Activated B cell treated with CpG ODN at 0.5 μM for 24 hours (primary cell): ENCODE data around the gene TMEM235. TPM values are rescaled to one million over a fixed set of nuclear protein-coding genes. Genes with fewer than 3 reads are reported as not detected.

ENCODE experiments used
- ATAC-seq: fragments of 200-7000 bp; cut with Tn5 transposase; one replicate; pipeline ENCODE4 v1.10.0; 2021; ENCODE audit warnings: low read depth, mild to moderate bottlenecking, moderate library complexity
- CTCF ChIA-PET: fragments of 350-600 bp; sonication (Branson Sonifier 250); formaldehyde crosslinking; loops from one replicate; lab custom pipeline; 2021; ENCODE audit warnings: antibody characterized with exemption; lab: Charles Lee
- POLR2A ChIA-PET: fragments of 350-600 bp; sonication (Branson Sonifier 250); formaldehyde crosslinking; loops from one replicate; lab custom pipeline; 2021; ENCODE audit warnings: antibody characterized with exemption; lab: Charles Lee
- DNase-seq: peaks from one replicate; pipeline ENCODE4 v3.0.0; 2022
- H3K27ac Mint-ChIP-seq: one replicate; pipeline ENCODE4 v1.8.0; 2020; ENCODE audit warnings: mixed read lengths
- H3K27me3 Mint-ChIP-seq: one replicate; pipeline ENCODE4 v1.8.0; 2021; ENCODE audit warnings: mixed read lengths
- H3K36me3 Mint-ChIP-seq: one replicate; pipeline ENCODE4 v1.8.0; 2021; ENCODE audit warnings: low read depth, mixed read lengths
- H3K4me1 Mint-ChIP-seq: one replicate; pipeline ENCODE4 v1.8.0; 2021; ENCODE audit warnings: mixed read lengths
- H3K4me3 Mint-ChIP-seq: one replicate; pipeline ENCODE4 v1.8.0; 2020; ENCODE audit warnings: mild to moderate bottlenecking, mixed read lengths
- H3K9me3 Mint-ChIP-seq: one replicate; pipeline ENCODE4 v1.8.0; 2020; ENCODE audit warnings: mixed read lengths
- CTCF ChIP-seq: fragments of 200-600 bp; IDR thresholded peaks from one replicate; pipeline ENCODE4 v1.8.0; 2022; ENCODE audit warnings: antibody characterized with exemption, mild to moderate bottlenecking
- intact Hi-C: fragments of 100-400 bp; cut with micrococcal nuclease; formaldehyde crosslinking; loops from one replicate; pipeline ENCODE4 v1.15.1; 2024
- total RNA-seq: library from RNA; stranded (reverse); gene quantifications from 2 replicates; pipeline ENCODE4 v1.2.3, GENCODE V29; 2022

TMEM235 gene
- total RNA-seq, 1 donor from 2014 or later, result not detected

GRCh38 chr17:78259192-78259554 lies 27.7 kb downstream of the TMEM235 start:
- H3K36me3 Mint-ChIP-seq, result no peaks in the 10 kb centered on the region
- ATAC-seq (no peak), DNase-seq (no peak)
- no peaks in the 10 kb centered on the region for H3K9me3 Mint-ChIP-seq
- peaks cover 21% of the 10 kb centered on the region for H3K4me1 Mint-ChIP-seq
- no peak overlapping the region for H3K27ac Mint-ChIP-seq
- intact Hi-C loops, result no loop called here
- ChIA-PET CTCF (no interaction called here), POLR2A (interaction anchor here (0.8 kb wide), 1 partner anchor 13 kb away, joined by 4 read pairs; no protein-coding TSS in a partner anchor)
- H3K4me3 Mint-ChIP-seq, result no peak overlapping the region
- H3K27me3 Mint-ChIP-seq, result no peaks in the 10 kb centered on the region
- no peak for TF ChIP-seq CTCF

GRCh38 chr17:78263063-78263735 lies 31.8 kb downstream of the TMEM235 start:
- DNase-seq (no peak), ATAC-seq (no peak)
- Mint-ChIP-seq H3K9me3 (no peaks in the 10 kb centered on the region), H3K4me1 (peaks cover 6% of the 10 kb centered on the region), H3K27me3 (no peaks in the 10 kb centered on the region), H3K27ac (no peak overlapping the region), H3K4me3 (no peak overlapping the region), H3K36me3 (no peaks in the 10 kb centered on the region)
- TF ChIP-seq CTCF, result no peak
- ChIA-PET POLR2A (interaction anchor here (0.5 kb wide), 1 partner anchor 858 kb away, joined by 3 read pairs; no protein-coding TSS in a partner anchor), CTCF (interaction anchor here (1.1 kb wide), 1 partner anchor 158 kb away, joined by 3 read pairs; no protein-coding TSS in a partner anchor)
- intact Hi-C loops, result no loop called here

- no peak for DNase-seq
These were observed 32.4 kb downstream of the TMEM235 start for GRCh38 chr17:78263736-78264340.

GRCh38 chr17:78264590-78264989 lies 33.2 kb downstream of the TMEM235 start:
- POLR2A ChIA-PET, result no interaction called here
- Mint-ChIP-seq H3K27me3 (no peaks in the 10 kb centered on the region), H3K4me3 (no peak overlapping the region), H3K4me1 (peaks cover 3% of the 10 kb centered on the region), H3K36me3 (no peaks in the 10 kb centered on the region), H3K9me3 (no peaks in the 10 kb centered on the region), H3K27ac (no peak overlapping the region)
- CTCF ChIA-PET, result interaction anchor here (0.7 kb wide), 1 partner anchor 10 kb away, joined by 3 read pairs; no protein-coding TSS in a partner anchor
- DNase-seq (no peak), ATAC-seq (no peak)
- TF ChIP-seq CTCF, result no peak
- intact Hi-C loops, result no loop called here

More at GRCh38 chr17:78263736-78264340, 32.4 kb downstream of the TMEM235 start:
- POLR2A ChIA-PET, result interaction anchor here (0.5 kb wide), 1 partner anchor 859 kb away, joined by 3 read pairs; no protein-coding TSS in a partner anchor
- no peak for TF ChIP-seq CTCF
- H3K4me1 Mint-ChIP-seq, result peaks cover 3% of the 10 kb centered on the region
- no peaks in the 10 kb centered on the region for H3K9me3 Mint-ChIP-seq
- no peak for ATAC-seq
- CTCF ChIA-PET, result interaction anchor here (0.7 to 1.1 kb wide), 2 partner anchors 9 to 158 kb away, joined by 3 read pairs; no protein-coding TSS in a partner anchor
- no peaks in the 10 kb centered on the region for H3K36me3 Mint-ChIP-seq
- H3K4me3 Mint-ChIP-seq, result no peak overlapping the region
- intact Hi-C loops, result no loop called here
- no peaks in the 10 kb centered on the region for H3K27me3 Mint-ChIP-seq
- no peak overlapping the region for H3K27ac Mint-ChIP-seq

GRCh38 chr17:78265121-78265520 lies 33.7 kb downstream of the TMEM235 start:
- Mint-ChIP-seq H3K4me3 (no peak overlapping the region), H3K36me3 (no peaks in the 10 kb centered on the region), H3K4me1 (peaks cover 3% of the 10 kb centered on the region), H3K27me3 (no peaks in the 10 kb centered on the region), H3K27ac (no peak overlapping the region), H3K9me3 (no peaks in the 10 kb centered on the region)
- ChIA-PET POLR2A (interaction anchor here (0.6 kb wide), 1 partner anchor 1005 kb away, joined by 5 read pairs; no protein-coding TSS in a partner anchor), CTCF (no interaction called here)
- intact Hi-C loops, result no loop called here
- DNase-seq, result no peak
- ATAC-seq, result no peak
- no peak for TF ChIP-seq CTCF
